HuH-7 (cell line): Measurements from ENCODE around the gene GPR55.
A peak's percentile ranks its signal among the peaks of the same experiment; 100 is the strongest.

Source experiments
- DNase-seq: peaks from one replicate; pipeline ENCODE4 v3.0.0; 2011; ENCODE audit warnings: low spot score

Gene GPR55

GRCh38 chr2:230934231-230935129 is 9.4 kb upstream of the GPR55 start:
- DNase-seq, result no peak

DNA sequence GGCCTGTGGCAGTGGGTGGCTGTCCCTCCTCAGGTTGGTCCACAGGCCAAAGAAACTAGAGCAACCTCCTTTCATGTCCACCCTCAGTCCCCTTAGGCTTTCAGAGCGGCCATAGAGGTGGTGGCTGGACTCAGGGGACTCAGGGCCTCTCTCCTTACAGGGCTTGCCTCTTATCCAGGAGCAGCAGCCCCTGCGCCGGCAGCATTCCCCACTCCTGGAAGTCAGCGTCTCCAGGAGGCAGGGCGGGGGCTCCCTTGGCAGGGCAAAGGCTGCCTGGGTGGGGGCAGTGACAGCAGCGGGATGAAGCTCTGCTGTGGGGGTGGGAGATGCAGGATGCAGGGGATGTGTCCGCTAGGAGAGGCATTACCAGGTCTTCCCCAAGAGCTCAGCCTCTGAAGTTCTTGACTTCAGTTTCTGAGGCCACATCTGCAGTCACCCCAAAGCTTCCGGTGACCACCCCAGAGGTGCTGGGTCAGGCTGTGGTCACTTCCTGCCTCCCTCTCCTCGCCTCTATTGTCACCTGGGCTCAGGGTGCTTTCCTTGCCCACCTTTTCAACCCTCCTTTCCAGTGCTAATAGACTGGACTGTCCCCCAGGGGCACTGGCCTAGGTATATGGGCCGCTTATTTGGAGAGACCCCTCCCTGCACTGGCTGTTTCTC is 8.6 kb upstream of the GPR55 start:
- no peak for DNase-seq

GRCh38 chr2:230932556-230933511 is 7.8 kb upstream of the GPR55 start:
- DNase-seq, result no peak

- DNase-seq, result no peak
These were observed 6.7 kb upstream of the GPR55 start for GRCh38 chr2:230931556-230932231.

- DNase-seq, result no peak
These were observed 6.0 kb upstream of the GPR55 start for GRCh38 chr2:230930928-230931555.

- no peak for DNase-seq
These were observed 5.2 kb upstream of the GPR55 start for GRCh38 chr2:230930149-230930780.

DNA sequence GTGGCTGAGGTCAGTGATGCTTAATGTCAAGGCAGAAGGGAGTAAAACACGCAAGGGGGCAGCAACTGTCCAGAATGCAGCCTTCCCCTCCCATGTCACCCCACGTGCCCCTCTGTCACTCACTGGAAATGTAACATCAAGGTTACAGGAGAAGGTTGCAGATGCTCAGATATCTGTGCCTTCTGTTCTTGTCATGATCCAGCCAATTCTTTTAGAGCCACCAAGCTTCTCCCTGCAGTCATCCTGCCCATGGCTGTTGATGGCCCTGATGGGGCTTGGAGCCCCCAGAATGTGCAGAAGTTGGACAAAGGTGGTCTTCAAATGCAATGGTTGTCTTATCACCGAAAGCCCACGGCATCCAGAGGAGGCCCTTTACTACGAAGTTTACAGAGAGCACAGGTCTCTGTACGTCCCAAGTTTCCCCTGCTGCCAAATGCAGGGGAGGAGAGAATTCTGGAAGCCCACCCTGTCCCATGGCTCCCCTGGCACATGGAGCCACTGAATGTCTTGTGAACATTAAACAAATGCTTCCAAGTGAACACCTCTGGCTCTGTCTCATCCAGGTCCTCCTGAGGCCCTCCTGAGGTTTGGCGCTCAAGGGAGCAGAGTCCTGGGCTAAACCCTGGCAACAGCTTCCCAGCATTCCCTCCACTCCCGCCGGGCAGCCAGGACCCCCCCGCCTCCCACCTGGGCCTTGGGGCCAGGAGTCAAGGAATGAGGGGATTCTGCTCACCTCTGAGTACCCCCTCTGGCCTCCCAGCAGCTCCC is 4.5 kb upstream of the GPR55 start:
- DNase-seq, result no peak

- DNase-seq, result no peak
These were observed 3.8 kb upstream of the GPR55 start for GRCh38 chr2:230928701-230929380.

DNA sequence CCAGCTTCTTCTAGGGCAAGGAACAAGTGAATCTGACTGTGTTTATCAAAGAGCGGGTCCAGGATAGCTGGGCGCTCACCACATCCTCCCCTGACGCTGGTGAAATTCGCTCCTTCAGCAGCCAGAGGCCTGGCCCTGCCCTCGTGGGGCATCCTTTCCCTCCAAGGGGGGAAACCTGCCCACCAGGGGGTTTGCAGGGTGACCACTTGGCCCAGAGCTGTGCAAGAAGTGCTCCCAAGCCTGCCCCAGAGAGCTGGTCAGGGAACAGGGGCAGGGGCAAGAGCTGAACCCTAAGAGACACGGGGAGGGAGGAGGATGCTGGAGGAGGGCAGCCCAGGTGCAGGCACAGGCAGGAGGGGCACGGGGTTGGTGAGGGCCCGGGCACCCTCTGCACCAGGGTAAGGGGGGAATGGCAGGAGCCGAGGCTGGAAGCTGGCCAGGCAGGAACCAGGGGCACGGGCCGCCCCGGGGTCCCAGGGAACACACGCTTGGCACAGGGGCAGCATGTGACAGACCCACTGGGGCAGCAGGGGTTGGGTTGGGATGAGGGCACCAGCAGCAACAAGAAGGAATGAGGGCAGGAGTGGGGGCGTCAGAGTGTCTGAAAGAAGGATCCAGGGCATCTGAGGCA is 2.8 kb upstream of the GPR55 start:
- DNase-seq, result no peak

DNA sequence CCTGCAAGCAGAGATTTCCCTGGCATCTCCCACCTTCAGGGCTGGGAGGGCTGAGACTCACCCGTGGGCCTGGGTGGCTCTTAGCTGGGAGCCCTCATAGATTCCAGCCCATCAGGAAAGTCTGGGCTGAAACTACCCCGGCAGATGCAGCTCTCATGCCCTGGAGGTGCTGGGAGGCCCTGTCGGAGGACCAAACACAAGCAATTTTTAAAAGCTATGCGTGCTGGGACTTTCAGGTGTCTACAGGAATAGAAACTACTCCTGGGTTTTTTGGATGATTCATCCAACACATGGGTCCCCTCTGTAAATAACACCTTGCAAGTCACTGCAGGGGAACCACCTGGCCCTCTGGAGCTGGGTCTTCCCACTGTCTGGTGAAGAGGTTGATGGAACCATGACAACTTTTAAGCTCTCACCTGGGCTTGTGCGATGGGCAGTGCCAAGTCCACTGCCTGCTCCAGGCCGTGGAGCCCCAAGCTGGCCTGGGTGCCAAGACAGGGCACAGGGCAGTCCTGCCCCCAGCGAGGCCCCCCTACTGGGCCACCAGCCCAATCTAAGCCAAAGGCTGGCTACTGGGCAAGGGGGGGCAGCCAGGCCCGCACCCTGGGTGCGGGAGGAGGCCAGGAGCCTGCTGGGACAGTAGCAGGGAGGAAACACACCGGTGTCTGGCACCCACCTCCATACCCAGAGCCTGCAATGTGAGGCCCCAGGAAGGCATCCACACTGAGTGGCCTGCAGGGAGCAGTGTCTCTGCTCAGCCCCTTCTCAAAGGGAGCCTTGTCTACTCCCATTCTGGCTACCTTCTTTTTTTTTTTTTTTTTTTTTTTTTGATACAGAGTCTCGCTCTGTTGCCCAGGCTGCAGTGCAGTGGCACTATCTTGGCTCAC is 1.1 kb upstream of the GPR55 start:
- DNase-seq, result peak; percentile 52

- DNase-seq, result no peak
These were observed 419 bp upstream of the GPR55 start for GRCh38 chr2:230925443-230925878.

GRCh38 chr2:230924092-230924469 is 961 bp downstream of the GPR55 start:
- DNase-seq, result no peak

GRCh38 chr2:230922951-230923717 is 1.9 kb downstream of the GPR55 start:
- DNase-seq, result no peak

GRCh38 chr2:230921806-230922595 is 3.0 kb downstream of the GPR55 start:
- DNase-seq, result no peak

- DNase-seq, result no peak
These were observed 4.9 kb downstream of the GPR55 start for GRCh38 chr2:230920167-230920566.

- DNase-seq, result no peak
These were observed 5.4 kb downstream of the GPR55 start for GRCh38 chr2:230919681-230920080.
